ENCODE data around the gene PPFIBP2. TPM values are rescaled to one million over a fixed set of nuclear protein-coding genes. Genes with fewer than 3 reads are reported as not detected.

The PPFIBP2 gene
- total RNA-seq, 1 donor from 2014 or later = 74.1 TPM

DNA sequence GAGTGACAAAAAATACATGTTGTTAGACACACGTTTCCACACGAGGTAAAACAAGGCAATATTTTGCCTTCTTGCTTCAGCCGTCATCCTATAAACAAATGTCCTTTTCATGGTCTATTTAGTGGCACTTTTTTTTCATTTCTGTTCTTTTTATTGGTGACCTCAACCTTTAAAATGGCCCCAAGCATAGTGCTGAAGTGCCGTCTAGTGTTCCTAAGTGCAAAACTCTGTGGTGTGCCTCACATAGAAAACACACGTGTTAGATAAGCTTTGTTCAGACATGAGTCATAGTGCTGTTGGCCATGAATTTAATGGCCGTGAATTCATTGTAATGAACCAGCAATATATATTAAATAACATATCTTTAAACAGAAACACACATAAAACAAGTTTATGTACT, 176.8 kb downstream of the PPFIBP2 start:
- Mint-ChIP-seq H3K9me3 (ENCODE audit: unreplicated experiment) (no peaks in the 10 kb centered on the region), H3K27me3 (ENCODE audit: unreplicated experiment) (peaks cover 21% of the 10 kb centered on the region), H3K27ac (ENCODE audit: unreplicated experiment) (no peak overlapping the region), H3K4me1 (ENCODE audit: unreplicated experiment) (peaks cover 7% of the 10 kb centered on the region), H3K4me3 (ENCODE audit: unreplicated experiment) (no peak overlapping the region), H3K36me3 (ENCODE audit: unreplicated experiment) (no peaks in the 10 kb centered on the region)
- no peak for DNase-seq (ENCODE audit: extremely low spot score, unreplicated experiment)
- TF ChIP-seq, protein P1, sequence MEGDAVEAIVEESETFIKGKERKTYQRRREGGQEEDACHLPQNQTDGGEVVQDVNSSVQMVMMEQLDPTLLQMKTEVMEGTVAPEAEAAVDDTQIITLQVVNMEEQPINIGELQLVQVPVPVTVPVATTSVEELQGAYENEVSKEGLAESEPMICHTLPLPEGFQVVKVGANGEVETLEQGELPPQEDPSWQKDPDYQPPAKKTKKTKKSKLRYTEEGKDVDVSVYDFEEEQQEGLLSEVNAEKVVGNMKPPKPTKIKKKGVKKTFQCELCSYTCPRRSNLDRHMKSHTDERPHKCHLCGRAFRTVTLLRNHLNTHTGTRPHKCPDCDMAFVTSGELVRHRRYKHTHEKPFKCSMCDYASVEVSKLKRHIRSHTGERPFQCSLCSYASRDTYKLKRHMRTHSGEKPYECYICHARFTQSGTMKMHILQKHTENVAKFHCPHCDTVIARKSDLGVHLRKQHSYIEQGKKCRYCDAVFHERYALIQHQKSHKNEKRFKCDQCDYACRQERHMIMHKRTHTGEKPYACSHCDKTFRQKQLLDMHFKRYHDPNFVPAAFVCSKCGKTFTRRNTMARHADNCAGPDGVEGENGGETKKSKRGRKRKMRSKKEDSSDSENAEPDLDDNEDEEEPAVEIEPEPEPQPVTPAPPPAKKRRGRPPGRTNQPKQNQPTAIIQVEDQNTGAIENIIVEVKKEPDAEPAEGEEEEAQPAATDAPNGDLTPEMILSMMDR (IDR thresholded peaks at IDR 0.05) = peak; percentile 53

DNA sequence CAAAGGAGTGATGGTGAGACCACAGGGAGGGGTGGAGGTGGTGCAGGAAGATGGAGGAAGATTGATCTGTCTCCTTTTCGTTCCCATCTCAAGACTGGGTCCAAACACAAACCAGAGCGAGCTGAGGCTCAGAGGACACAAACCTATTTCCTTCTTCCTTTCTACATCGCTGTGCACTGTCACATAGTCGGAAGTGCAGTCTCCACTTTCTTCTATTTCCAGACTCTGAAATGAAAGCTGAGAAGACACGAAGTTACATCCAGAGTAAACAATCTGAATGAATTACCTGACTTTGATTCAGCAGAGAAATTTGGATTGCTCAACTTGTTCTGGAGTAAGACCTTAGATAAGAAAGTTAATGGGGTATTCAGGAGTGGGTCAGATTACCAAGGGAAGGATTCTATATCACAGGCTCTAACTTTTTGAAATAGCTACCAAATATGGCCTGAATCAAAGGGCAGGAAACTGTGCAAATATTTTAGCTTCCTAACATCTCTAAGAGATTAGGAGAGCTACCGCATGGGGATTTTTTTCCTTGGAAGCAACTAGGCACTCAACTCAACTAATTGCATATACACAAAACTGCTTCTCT, 178.1 kb downstream of the PPFIBP2 start:
- Mint-ChIP-seq H3K36me3 (ENCODE audit: unreplicated experiment) (no peaks in the 10 kb centered on the region), H3K4me1 (ENCODE audit: unreplicated experiment) (peaks cover 2% of the 10 kb centered on the region), H3K27me3 (ENCODE audit: unreplicated experiment) (peaks cover 21% of the 10 kb centered on the region), H3K27ac (ENCODE audit: unreplicated experiment) (no peak overlapping the region), H3K9me3 (ENCODE audit: unreplicated experiment) (no peaks in the 10 kb centered on the region), H3K4me3 (ENCODE audit: unreplicated experiment) (no peak overlapping the region)
- TF ChIP-seq, protein P1 (IDR thresholded peaks at IDR 0.05) = no peak
- DNase-seq (ENCODE audit: extremely low spot score, unreplicated experiment) = no peak

DNA sequence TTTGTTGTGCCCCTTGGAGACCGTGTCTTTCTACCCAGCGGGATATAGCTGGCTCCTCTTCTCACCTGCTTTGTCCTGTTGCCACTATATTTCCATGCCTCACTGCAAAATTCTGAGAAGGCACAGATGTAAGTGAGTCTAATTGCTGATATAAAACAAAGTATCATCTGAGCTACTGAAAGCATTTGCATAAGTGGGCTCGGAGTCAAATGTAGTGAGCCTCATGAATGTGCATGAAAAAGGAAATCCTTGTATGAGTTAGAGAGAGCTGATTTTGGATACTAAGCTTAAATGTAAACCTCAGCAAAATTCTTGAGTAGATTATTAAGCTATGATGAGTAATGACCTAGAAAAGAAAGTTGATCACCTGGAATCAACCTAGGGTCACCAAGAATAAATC, 178.6 kb downstream of the PPFIBP2 start:
- peaks cover 21% of the 10 kb centered on the region for H3K27me3 Mint-ChIP-seq (ENCODE audit: unreplicated experiment)
- no peaks in the 10 kb centered on the region for H3K9me3 Mint-ChIP-seq (ENCODE audit: unreplicated experiment)
- H3K36me3 Mint-ChIP-seq (ENCODE audit: unreplicated experiment) = no peaks in the 10 kb centered on the region
- no peak for DNase-seq (ENCODE audit: extremely low spot score, unreplicated experiment)
- no peak overlapping the region for H3K27ac Mint-ChIP-seq (ENCODE audit: unreplicated experiment)
- TF ChIP-seq, protein P1 (IDR thresholded peaks at IDR 0.05) = no peak
- no peak overlapping the region for H3K4me3 Mint-ChIP-seq (ENCODE audit: unreplicated experiment)
- peaks cover 2% of the 10 kb centered on the region for H3K4me1 Mint-ChIP-seq (ENCODE audit: unreplicated experiment)

DNA sequence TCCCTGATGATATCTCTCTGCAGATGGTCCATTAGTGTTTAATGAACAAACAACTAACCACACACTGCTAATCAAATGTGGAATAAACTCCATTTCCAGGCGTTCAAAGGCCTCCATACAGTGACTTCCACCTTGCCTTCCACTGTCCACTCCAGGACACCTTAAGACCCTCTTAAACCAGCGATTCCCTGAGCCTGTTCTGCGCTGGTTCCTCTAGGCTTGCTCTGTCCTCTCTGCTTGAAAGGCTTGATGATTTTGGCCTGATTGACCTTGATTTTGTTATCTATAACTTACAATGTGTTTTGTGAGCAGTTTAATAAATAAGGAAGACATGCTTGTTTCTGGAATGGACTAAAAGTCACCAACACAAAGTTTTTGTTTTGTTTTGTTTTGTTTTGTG, 180.4 kb downstream of the PPFIBP2 start:
- no peaks in the 10 kb centered on the region for H3K36me3 Mint-ChIP-seq (ENCODE audit: unreplicated experiment)
- TF ChIP-seq, protein P1 (IDR thresholded peaks at IDR 0.05) = no peak
- peaks cover 35% of the 10 kb centered on the region for H3K27me3 Mint-ChIP-seq (ENCODE audit: unreplicated experiment)
- no peak for DNase-seq (ENCODE audit: extremely low spot score, unreplicated experiment)
- H3K27ac Mint-ChIP-seq (ENCODE audit: unreplicated experiment) = no peak overlapping the region
- no peaks in the 10 kb centered on the region for H3K9me3 Mint-ChIP-seq (ENCODE audit: unreplicated experiment)
- H3K4me3 Mint-ChIP-seq (ENCODE audit: unreplicated experiment) = no peak overlapping the region
- no peaks in the 10 kb centered on the region for H3K4me1 Mint-ChIP-seq (ENCODE audit: unreplicated experiment)

DNA sequence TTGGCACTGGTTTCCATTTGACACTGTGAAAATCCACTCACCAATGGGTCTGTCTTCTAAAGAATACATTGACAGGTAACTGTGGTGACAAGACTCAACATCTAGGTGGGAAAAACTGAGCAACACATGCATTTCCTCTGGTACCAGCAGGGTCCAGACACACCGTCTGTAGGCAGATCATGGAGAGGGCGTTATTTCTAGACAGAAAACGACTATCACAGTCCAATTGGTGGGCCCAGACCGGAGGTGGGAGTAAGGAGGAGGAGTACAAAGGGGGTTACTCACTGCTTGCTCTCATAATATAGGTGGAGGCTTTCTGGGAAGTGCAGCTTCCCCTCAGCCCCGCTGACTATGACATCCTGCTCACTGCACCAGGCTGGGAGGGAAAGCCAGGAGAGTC, 182.6 kb downstream of the PPFIBP2 start:
- Mint-ChIP-seq H3K4me1 (ENCODE audit: unreplicated experiment) (no peaks in the 10 kb centered on the region), H3K4me3 (ENCODE audit: unreplicated experiment) (no peak overlapping the region), H3K36me3 (ENCODE audit: unreplicated experiment) (no peaks in the 10 kb centered on the region), H3K27ac (ENCODE audit: unreplicated experiment) (no peak overlapping the region), H3K27me3 (ENCODE audit: unreplicated experiment) (peaks cover 51% of the 10 kb centered on the region), H3K9me3 (ENCODE audit: unreplicated experiment) (no peaks in the 10 kb centered on the region)
- TF ChIP-seq, protein P1 (IDR thresholded peaks at IDR 0.05) = no peak
- DNase-seq (ENCODE audit: extremely low spot score, unreplicated experiment) = no peak

Other genes starting within 250 kb of the PPFIBP2 start
- gene OLFML1, start 28.5 kb upstream of the PPFIBP2 start, total RNA-seq = 59.7 and 66.6 TPM in 2 replicates
- 5.7 and 7.9 TPM in 2 replicates for gene CYB5R2, start 159.5 kb downstream of the PPFIBP2 start, total RNA-seq
- gene OVCH2, start 192.5 kb downstream of the PPFIBP2 start, total RNA-seq = not detected in 2 replicates

Data from osteocyte (in vitro differentiated cells).